Ishikawa (cell line): Measurements from ENCODE around the gene KIAA1549.
A peak's percentile ranks its signal among the peaks of the same experiment; 100 is the strongest.

Experiments used
- CREB1 ChIP-seq: IDR thresholded peaks from 2 replicates; pipeline ENCODE4 v1.6.1; 2012; ENCODE audit warnings: low read depth
- EGR1 ChIP-seq: IDR thresholded peaks from 2 replicates; pipeline ENCODE4 v1.6.1; 2012
- EP300 ChIP-seq: IDR thresholded peaks from 2 replicates; pipeline ENCODE4 v1.6.1; 2012; ENCODE audit warnings: borderline replicate concordance
- MAX ChIP-seq: IDR thresholded peaks from 2 replicates; pipeline ENCODE4 v1.6.1; 2012
- RAD21 ChIP-seq: IDR thresholded peaks from 2 replicates; pipeline ENCODE4 v1.6.1; 2012; ENCODE audit warnings: low read depth
- TAF1 ChIP-seq: IDR thresholded peaks from 2 replicates; pipeline ENCODE4 v1.6.1; 2012; ENCODE audit warnings: low read depth, mild to moderate bottlenecking
- USF1 ChIP-seq: IDR thresholded peaks from 2 replicates; pipeline ENCODE4 v1.6.1; 2012
- TF ChIP-seq, protein P1 (sequence below): IDR thresholded peaks from 2 replicates; pipeline ENCODE4 v1.6.1; 2012; ENCODE audit warnings: low read depth, mild to moderate bottlenecking

GRCh38 chr7:138785587-138786437 lies 195.4 kb downstream of the KIAA1549 start:
- TF ChIP-seq EP300 (no peak), CREB1 (no peak), EGR1 (no peak), RAD21 (peak; percentile 20; the same call in 1 of the 2 replicates), MAX (no peak), USF1 (no peak), TAF1 (no peak)
- TF ChIP-seq, protein P1, sequence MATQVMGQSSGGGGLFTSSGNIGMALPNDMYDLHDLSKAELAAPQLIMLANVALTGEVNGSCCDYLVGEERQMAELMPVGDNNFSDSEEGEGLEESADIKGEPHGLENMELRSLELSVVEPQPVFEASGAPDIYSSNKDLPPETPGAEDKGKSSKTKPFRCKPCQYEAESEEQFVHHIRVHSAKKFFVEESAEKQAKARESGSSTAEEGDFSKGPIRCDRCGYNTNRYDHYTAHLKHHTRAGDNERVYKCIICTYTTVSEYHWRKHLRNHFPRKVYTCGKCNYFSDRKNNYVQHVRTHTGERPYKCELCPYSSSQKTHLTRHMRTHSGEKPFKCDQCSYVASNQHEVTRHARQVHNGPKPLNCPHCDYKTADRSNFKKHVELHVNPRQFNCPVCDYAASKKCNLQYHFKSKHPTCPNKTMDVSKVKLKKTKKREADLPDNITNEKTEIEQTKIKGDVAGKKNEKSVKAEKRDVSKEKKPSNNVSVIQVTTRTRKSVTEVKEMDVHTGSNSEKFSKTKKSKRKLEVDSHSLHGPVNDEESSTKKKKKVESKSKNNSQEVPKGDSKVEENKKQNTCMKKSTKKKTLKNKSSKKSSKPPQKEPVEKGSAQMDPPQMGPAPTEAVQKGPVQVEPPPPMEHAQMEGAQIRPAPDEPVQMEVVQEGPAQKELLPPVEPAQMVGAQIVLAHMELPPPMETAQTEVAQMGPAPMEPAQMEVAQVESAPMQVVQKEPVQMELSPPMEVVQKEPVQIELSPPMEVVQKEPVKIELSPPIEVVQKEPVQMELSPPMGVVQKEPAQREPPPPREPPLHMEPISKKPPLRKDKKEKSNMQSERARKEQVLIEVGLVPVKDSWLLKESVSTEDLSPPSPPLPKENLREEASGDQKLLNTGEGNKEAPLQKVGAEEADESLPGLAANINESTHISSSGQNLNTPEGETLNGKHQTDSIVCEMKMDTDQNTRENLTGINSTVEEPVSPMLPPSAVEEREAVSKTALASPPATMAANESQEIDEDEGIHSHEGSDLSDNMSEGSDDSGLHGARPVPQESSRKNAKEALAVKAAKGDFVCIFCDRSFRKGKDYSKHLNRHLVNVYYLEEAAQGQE: no peak
